Right renal pelvis (tissue), 4 donors: ENCODE results near the gene PTPRD. TPM values are rescaled to one million over a fixed set of nuclear protein-coding genes. Genes with fewer than 3 reads are reported as not detected.
"Not testable (repeated sequence)": the region's sequence is repeated elsewhere in the genome, so short reads cannot be mapped to it uniquely, and the experiment has no call there.

Experiments
- DNase-seq, 4 donors: peaks; one replicate each; pipeline ENCODE4 v3.0.0-alpha.2; 2013; ENCODE audit warnings: low read depth in 4 of 4, low spot score in 3 of 4, missing footprints in 1 of 4
- polyA plus RNA-seq, 4 donors: library from polyadenylated mRNA; unstranded; fragments of 120-200 nt; gene quantifications; one replicate each; pipeline ENCODE4 v1.2.1, GENCODE V29; 2013; ENCODE audit not compliant: insufficient read length in 4 of 4

PTPRD gene
- polyA plus RNA-seq, 4 donors: 105 to 119 (median 108) TPM

DNA sequence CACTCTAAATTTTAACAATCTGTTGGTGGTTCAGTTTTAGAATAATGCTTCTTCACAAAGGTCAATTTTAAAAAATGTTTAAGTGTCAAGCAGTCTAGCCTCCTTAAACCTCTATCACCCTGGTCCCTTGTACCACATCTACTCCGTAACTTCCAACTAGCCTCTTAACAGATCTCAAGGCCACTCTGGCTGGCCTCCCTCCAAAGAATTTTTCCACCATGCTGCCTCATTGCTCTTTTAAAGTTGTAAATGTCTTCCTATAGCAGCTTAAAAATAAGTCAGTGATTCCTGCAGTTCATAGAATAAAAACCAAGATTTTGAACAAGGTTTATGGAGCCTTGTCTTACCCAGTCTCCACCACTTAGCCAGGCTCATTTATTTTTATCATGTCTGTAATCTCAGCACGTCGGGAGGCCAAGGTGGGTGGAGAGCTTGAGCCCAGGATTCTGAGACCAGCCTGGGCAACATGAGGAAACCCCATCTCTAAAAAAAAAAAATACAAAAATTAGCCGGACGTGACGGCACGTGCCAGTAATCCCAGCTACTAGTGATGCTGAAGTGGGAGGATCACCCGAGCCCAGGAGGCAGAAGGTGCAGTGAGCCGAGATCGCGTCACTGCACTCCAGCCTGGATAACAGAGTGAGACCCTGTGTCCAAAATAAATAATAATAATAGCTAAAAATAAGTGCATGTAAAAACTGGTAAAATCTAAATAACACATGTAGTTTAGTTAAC lies 1888.4 kb downstream of the PTPRD start:
- no peak for DNase-seq

DNA sequence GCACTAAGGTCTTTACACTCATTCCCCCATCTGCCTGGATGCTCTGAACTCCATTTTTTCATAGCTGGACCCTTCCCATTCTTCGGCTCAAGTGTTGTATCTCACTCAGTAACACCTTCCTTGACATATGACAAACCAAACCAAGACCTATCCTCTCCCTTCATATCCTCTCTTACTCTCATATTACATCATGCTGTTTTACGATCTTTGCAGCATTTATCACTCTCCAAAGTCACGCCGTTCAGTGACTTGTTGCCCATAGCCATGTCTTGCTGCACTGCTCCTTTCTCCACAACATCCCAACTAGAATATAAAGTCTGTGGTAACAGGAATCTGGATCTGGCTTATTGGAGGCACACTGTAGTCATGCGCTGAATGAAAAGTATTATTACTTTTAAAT lies 1889.6 kb downstream of the PTPRD start:
- no peak for DNase-seq

DNA sequence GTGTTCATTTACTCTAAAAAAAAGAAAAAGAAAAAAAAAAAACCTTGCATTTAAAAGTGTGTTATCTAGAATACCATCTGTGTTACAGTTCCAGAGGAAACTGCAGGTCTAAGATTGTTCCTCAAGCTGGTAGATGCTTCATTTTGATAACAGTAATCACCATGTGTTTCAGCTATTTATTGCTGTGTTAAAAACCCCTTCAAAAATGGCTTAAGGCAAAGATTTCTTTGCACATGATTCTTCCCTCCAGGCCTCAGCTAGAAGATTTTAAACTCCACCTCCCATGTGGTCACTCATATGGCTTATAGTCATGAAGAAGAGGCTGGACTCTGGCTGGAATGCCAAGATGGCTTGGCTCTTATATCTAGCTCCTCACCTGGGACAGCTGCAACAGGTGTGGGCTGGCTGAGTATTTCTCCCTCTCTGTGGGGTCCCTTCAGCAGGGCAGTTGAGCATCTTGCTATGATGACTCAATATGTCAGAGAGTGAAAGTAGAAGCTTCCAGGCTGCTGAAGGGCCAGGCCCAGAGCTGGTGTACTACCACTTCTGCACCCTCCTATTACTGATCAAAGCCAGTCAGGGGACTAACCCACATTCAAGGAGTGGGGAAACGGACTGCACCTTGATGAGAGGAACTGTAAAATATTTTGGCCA lies 1892.8 kb downstream of the PTPRD start:
- DNase-seq: no peak

DNA sequence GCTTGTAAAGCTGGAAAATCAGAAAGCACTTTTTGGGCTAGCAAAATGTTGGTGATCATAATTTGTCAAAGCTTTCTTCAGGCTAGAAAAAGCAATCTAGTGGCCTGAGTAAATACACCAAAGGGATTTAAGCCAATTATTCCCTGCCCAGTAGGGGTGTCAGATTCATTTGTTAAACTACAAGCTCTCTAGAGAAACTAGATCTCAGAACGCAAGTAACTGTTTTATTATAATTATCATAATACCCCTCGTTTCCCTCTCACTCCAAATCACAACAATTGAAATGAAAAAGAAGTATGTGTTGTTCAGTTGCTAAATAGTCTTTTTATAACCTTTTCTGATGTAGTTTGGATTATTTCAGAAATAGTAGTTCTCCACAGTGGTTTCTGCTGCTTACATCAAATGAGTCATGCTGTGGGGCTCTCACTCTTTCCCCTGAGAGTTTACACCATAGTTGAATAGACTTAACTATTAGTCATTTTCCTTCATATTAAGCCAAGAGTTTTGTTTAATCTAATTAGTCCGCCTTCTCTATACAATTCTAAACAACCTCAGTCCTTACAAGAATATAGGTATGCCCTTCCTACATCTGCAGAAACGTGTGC lies 1894.6 kb downstream of the PTPRD start:
- no peak for DNase-seq

DNA sequence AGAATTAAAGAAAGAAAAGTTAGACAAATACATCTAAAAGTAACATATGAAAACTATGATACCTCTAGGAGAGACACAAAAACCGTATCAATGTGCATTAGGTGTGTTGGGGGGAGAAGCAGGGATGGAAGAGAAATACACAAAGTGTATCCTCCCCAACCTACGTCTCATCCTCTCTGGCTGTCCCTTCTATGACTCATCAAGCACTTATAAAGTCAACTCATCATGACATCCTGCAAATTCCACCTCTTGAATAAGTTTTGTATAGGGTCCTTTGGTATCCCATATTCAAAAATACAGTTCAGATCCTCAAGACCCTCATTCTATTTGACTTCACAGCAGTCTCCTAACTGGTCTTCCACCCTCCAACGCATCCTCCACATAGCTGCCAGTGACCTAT lies 1895.7 kb downstream of the PTPRD start:
- no peak for DNase-seq

DNA sequence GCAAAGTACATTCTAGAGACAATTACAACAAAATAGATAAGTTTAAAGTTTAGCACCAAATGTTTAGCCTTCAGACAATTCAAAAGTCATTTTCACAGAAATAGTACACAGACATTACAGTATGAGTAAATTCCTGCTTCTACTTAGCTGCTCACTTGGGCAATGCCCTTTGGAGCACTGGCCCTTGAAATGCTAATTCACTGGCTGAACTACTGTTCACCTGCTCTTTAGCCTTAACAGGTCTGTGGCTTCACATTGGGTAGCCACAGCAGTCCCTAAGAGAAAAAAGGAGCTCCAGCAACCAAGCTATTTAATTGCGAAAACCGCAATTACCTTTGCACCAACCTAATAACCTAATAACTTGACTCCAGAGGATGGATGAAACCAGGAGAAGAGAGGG lies 1897.0 kb downstream of the PTPRD start:
- no peak for DNase-seq

DNA sequence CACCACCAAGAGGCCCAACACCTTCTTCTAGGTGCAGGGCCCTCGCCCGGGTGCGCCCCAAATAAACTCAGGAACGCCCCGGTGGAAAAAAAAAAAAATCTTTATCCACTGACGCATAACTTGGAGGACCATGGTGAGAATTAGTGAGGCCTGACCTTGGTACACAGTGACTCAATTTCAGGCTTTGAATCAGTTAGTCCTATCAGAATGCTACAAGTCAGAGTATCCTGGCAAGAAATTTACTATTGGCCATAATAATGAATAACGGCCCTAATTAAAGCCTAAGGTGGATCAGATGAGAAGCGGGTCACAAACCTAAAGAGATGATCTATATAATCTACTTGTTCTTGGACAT lies 1899.0 kb downstream of the PTPRD start:
- no peak for DNase-seq

DNA sequence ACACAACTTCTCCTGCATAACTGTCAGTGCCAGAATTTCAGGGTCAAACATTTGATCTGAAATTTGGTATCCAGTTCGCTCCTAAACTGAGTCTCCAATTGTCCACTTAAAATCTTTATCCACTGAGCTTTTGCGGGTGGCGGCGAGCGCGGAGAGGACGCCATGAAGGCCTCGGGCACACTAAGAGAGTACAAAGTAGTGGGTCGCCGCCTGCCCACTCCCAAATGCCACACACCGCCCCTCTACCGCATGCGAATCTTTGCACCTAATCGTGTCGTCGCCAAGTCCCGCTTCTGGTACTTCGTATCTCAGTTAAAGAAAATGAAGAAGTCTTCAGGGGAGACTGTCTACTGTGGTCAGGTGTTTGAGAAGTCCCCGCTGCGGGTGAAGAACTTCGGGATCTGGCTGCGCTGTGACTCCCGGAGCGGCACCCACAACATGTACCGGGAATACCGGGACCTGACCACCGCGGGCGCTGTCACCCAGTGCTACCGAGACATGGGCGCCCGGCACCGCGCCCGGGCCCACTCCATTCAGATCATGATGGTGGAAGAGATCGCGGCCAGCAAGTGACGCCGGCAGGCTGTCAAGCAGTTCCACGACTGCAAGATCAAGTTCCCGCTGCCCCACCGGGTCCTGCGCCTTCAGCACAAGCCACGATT lies 1899.5 kb downstream of the PTPRD start:
- no peak for DNase-seq

DNA sequence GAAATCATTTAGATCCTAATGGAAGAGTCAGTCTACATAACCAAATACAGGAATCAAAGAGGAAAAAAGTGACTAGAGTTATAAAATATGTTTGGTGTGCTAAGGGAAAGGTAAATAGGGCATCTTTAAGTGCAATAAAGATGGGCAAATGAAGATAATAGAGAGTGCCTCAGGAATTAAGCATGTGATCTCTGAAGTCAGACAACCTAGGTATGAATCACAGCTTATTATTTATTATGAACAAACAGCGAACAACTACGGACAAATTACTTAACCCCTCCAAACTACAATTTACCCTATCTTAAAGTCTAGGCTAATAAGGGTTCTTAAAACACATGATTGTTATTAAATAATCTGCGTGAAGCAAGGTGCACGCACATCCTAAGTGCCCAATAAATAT lies 1903.1 kb downstream of the PTPRD start:
- no peak for DNase-seq

DNA sequence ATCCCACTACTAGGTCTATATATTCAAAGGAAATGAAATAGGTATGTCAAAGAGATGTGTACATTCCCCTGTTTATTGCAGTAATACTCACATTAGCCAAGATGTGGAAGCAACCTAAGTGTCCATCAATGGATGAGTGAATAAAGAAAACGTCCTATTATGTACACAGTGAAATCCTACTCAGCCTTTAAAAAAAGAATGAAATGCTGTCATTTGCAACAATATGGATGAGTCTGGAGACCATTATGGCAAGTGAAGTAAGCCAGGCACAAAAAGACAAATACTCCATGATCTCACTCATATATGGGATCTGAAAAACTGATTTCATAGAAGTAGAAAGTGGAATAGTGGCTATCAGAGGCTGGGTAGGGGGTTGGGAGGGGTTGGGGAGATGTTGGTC lies 1904.1 kb downstream of the PTPRD start:
- DNase-seq: no peak

DNA sequence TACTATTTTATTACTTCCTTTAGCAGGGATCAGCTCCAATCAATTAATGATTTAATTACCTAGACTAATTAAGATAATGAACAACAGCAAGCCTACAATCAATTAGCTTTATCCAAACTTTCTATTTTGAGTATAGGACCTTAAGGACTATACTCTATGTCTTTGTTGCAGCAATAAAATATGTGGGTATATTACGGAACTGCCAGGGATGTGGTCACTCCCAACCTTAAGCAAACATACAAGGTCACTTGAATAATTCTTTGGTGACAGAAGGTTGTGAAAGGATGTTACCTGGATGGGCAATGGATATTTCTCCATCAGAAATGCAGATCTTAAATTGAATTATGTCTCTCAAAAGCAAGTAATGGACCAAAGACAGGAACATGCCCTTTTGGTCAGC lies 1905.8 kb downstream of the PTPRD start:
- DNase-seq: no peak

DNA sequence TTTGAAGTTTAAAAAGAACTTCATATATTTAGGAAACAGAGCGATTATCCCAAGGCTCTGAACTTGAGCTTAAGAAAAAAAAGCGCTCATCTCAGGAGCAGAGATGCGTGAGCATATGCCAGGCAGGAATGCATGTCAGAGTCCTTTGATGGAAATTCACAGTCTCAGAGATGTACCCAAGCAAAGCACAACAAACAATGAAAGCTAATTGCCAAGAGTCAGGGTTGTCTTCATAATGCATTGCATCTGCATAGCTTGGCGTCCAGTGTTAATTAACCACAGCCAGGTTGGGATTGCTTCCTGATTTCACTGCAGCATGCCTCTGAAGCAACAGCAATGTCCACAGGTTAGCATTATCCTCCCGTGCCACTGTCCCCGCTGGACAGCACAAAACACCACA lies 1906.3 kb downstream of the PTPRD start:
- peak in 1 of 4 donors; percentile 36 for DNase-seq

DNA sequence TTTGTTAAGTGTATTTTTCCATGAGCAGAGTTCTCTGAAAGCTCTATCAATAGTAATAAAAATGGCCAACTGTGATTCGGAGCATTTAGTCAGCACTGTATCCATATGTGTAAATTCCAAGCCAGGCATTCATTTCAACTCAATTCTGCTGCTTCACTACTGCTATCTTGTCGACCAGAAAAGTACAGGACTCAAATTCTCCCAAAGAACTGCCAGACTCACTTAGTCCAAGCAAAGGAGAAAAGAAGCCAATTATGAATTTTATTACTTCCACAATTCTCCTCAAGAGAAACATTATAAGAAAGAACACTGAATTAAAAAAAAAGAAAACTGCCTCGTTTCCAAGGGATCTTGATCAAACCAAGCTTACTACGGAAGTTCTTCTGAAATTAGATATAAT lies 1906.9 kb downstream of the PTPRD start:
- DNase-seq: no peak

DNA sequence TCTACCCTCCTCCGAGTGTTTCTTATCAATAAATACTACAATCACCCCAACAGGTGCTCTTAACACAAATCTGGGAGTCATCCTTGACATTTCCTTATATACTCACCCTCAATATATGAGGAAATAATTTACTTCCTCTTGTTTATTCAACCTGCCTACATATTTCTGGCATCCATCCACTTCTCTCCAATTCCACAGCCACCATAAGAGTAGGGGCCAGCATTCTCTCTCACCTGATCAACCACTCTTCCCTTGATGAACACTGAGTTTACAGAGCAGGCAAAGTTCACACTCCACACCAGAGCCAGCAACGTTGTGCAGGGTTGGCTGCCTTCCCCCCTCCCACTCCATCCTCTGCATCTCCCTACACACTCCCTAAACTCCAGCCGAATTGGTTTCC lies 1908.9 kb downstream of the PTPRD start:
- DNase-seq: no peak

DNA sequence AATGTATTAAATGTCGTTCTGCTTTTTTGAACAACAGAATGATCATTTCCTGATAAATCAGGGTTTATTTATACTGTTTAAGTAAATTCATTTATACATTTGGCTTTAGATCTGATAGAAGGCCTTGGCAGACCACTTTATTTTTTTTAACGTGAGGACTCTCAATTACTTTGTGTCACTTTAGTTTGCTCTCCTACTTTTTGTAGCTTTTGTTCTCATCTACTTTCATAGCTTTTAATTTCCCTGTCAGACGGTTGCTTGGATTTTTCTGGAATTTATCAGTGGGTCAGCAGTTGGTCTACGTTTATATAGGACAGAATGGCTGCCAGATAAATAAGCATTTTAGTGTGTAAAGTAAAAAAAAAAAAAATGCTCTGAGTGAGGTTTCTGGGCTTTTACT lies 1910.9 kb downstream of the PTPRD start:
- DNase-seq: no peak

DNA sequence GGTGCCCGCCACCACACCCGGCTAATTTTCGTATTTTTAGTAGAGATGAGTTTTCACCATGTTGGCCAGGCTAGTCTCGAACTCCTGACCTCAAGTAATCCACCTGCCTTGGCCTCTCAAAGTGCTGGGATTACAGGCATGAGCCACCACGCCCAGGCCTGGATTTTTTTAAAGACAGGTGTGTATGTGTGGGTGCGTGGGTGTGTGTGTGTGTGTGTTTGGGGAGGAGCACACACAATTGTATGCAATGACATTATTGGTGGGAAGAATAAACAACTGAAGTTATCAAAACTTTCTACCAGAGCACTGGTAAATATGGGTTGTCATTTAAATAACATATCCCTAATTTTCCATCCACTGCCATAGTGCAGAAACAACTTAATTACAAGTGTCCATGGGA lies 1915.2 kb downstream of the PTPRD start:
- not testable (repeated sequence) for DNase-seq

DNA sequence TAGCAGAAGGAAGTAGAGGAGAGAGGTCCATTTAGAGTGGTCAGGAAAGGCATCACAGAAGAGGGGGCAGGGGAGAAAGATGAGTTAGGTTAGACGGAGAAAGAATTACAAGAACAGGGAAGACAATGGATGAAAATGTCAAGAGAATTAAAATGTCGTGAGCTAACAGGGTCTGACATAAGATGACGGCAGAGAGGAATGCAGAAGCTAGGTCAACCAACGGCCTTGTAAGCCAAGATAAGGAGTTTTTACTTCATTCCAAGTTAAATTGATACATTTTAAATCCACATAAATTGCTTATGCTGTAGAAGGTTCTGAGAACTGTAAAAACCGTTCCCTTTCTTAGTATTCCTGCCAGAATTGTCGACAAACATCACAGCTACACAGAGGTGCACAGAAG lies 1916.3 kb downstream of the PTPRD start:
- DNase-seq: no peak

DNA sequence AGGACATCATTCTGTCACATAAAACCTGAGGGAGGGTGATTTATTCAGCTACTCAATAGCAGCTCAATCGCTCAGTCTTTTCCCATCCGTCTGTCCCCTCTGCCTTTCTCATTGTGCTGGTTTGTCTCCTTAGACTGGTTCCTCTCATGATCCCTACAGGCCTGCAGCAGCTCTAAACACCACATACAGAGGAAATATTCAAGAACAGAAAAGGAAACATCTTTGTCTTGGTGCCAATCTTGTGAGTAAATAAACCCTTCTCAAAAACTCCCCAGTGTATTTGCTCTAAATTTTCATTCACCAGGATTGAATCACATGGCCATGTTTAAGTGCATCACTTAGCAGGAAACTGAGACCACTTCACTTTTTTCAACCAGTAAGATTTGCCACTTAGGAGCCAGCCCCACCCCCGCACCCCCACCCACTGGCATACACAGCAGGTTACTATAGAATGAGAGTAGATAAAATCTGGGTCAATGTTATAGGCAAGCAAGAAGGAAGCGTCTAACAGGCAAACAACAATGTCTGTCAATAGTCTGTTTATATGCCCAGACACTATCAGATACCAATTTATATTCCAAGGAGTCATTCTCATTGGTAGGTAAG lies 1917.7 kb downstream of the PTPRD start:
- DNase-seq: no peak

DNA sequence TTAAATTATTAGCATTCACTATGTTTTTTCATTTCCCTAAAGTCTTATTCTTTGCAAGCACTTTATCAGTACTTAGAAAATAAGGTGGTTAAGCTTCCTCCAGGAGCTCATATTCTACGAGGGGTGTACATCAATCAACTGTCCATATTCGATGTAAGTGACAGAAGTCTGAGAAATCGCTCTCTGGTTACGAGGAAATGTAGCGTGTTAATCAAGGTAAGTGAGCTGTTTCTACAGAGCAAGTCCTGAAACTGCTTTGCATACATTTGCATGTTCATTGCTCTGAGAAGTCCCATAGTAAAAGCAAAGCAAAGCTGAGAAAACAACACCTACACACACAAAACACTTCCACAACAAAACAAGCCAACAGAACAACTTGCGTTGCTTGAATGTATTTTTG lies 1919.3 kb downstream of the PTPRD start:
- no peak for DNase-seq

DNA sequence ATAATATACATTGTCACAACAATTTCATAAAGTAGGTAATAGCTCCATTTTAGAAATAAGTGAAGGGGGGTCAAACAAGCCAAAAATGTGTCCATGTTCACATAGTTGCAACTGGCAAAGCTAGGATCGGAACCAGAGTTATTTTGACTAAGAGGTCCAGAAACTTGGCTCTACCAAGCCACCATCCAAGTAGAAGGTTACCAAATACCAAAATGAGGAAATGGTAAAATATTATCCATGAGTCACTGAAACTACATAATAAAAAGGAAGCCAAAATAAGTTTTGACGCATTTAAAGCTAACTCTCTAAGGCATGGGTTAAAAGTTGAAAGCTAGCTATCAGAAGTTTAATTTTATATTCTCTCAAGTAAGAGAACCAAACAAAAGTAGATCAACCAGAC lies 1926.3 kb downstream of the PTPRD start:
- no peak for DNase-seq

DNA sequence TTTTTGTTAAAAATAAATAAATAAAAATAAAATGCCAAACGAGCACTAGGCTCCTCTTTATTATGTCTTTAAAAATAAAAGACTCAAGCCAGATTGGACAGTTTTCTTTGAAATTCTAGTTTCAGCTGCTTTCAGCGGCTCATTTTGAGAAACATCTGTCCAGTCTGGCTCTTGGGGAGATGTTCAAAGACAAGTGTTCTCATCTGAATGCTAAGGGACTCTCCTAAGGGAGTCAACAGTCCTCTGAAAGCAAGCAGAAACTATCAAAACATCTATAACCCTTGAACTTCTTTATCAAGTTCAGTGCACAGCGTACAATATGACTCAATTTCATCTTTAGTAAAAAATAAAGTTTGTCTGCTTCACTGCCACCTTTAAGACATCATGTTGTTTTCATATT lies 1927.0 kb downstream of the PTPRD start:
- no peak for DNase-seq
